Testis (tissue), 3 donors: ENCODE measurements around the gene IFNAR2. TPM values are rescaled to one million over a fixed set of nuclear protein-coding genes. Genes with fewer than 3 reads are reported as not detected.
A peak's percentile ranks its signal among the peaks of the same experiment; 100 is the strongest.

Source experiments
- DNase-seq: peaks from one replicate; pipeline ENCODE4 v3.0.0-alpha.2; 2019
- H3K27ac ChIP-seq, 2 donors: fragments of 200-600 bp; sonication (generic); one replicate each; pipeline ENCODE4 v1.5.1; 2019
- H3K27me3 ChIP-seq: fragments of 200-600 bp; sonication (generic); one replicate; pipeline ENCODE4 v1.5.1; 2019
- H3K36me3 ChIP-seq: fragments of 200-600 bp; sonication (generic); one replicate; pipeline ENCODE4 v1.5.1; 2017; ENCODE audit warnings: low read depth; ENCODE audit errors: missing control alignments
- H3K4me1 ChIP-seq: fragments of 200-600 bp; sonication (generic); one replicate; pipeline ENCODE4 v1.5.1; 2019
- H3K4me3 ChIP-seq, 2 donors: fragments of 200-600 bp; sonication (generic); one replicate each; pipeline ENCODE4 v1.5.1; 2017 to 2019
- H3K9me3 ChIP-seq: fragments of 200-600 bp; sonication (generic); one replicate; pipeline ENCODE4 v1.5.1; 2017
- POLR2A ChIP-seq: fragments of 450-650 bp; IDR thresholded peaks from one replicate; pipeline ENCODE4 v1.6.1; 2017; ENCODE audit warnings: antibody characterized with exemption, mild to moderate bottlenecking, moderate library complexity
- WGBS, 2 donors: methylation state at CpG; one replicate each; pipeline ENCODE4 v1.1.5; 2018; 5-methylcytosine and 5-hydroxymethylcytosine counted together
- intact Hi-C: fragments of 100-400 bp; cut with DNase I; formaldehyde crosslinking; loops from one replicate; pipeline ENCODE4 v1.15.1; 2023; ENCODE audit warnings: low total_unique reads
- polyA plus RNA-seq: library from polyadenylated mRNA; stranded (reverse); fragments of 350-450 nt; fragmentation: Illumina TruSeq; extraction: RNeasy Lipid Tissue Mini Kit (QIAGEN cat#74804); gene quantifications from one replicate; pipeline ENCODE4 v1.2.3, GENCODE V29; 2014; ENCODE audit warnings: low read depth, low replicate concordance; ENCODE audit not compliant: insufficient read depth
- total RNA-seq, 2 donors: library from RNA; depleted of rRNA; stranded (reverse); fragments of >200 nt; gene quantifications; one replicate each; pipeline ENCODE4 v1.2.3, GENCODE V29; 2016
- TF ChIP-seq, protein P1 (sequence below), 3 experiments: fragments of 450-650 bp in 2 of 3; fragments of 200-600 bp in 1 of 3; sonication (generic) in 1 of 3; IDR thresholded peaks; one replicate each; pipeline ENCODE4 v1.5.1; 2016 to 2019; ENCODE audit warnings: antibody characterized with exemption in 3 of 3, mild to moderate bottlenecking in 2 of 3, moderate library complexity in 1 of 3

The IFNAR2 gene
- total and polyA plus RNA-seq, 3 donors from 2014 or later, result 8.6 to 13.1 (median 10.7) TPM

DNA sequence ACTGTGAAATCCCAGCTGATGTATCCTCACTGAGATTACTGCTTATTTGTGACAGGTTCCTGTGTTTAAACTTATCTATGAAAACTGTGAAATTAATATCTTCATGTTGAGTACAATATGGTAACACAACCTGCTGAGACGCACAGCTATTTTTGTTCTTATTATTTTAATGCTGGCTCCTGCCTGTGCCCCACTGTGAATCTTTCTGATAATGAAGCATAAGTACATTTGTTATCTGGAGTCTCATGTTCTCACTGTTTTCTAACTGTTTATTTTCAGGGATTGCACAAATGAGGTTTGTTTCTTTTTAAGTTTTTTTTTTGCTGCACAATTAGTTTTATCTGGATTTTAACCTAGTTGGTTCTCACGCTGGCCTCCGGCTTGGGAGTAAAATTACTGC is 39.9 kb upstream of the IFNAR2 start:
- no peak overlapping the region for H3K4me3 ChIP-seq
- H3K9me3 ChIP-seq, result no peaks in the 10 kb centered on the region
- intact Hi-C loops, result no loop called here
- H3K36me3 ChIP-seq, result no peaks in the 10 kb centered on the region
- no peaks in the 10 kb centered on the region for H3K27me3 ChIP-seq
- TF ChIP-seq, protein P1, sequence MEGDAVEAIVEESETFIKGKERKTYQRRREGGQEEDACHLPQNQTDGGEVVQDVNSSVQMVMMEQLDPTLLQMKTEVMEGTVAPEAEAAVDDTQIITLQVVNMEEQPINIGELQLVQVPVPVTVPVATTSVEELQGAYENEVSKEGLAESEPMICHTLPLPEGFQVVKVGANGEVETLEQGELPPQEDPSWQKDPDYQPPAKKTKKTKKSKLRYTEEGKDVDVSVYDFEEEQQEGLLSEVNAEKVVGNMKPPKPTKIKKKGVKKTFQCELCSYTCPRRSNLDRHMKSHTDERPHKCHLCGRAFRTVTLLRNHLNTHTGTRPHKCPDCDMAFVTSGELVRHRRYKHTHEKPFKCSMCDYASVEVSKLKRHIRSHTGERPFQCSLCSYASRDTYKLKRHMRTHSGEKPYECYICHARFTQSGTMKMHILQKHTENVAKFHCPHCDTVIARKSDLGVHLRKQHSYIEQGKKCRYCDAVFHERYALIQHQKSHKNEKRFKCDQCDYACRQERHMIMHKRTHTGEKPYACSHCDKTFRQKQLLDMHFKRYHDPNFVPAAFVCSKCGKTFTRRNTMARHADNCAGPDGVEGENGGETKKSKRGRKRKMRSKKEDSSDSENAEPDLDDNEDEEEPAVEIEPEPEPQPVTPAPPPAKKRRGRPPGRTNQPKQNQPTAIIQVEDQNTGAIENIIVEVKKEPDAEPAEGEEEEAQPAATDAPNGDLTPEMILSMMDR (IDR thresholded peaks at IDR 0.05), result no peak
- no peak for TF ChIP-seq POLR2A
- WGBS, 2 donors, result 45% methylated on average over 3 of the region's 3 CpGs
- H3K27ac ChIP-seq, result peak overlapping the region in 1 of 2 donors; percentile 46
- H3K4me1 ChIP-seq, result no peaks in the 10 kb centered on the region
- no peak for DNase-seq

DNA sequence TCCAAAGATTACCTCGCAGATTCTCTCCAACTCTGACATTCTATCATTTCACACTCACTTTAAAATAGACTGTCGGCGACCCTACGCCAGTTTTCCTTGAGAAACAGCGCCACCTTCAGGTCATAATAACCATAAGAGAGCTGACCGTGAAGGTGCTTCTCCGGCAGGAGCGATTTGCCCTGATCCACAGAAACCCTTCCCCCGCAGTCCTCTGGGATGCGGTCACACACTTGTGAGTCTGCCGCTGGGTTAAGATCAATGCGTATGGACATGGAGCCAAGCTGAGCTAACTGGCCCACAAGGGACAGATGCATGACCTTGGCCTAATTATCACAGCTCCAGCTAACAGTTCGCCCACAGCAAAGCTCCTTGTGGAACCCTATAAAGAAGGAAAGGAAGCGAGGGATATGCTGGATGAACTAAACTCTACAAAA is 32.8 kb upstream of the IFNAR2 start:
- Histone ChIP-seq H3K9me3 (no peaks in the 10 kb centered on the region), H3K36me3 (no peaks in the 10 kb centered on the region), H3K4me1 (peaks cover 46% of the 10 kb centered on the region), H3K4me3 (no peak overlapping the region), H3K27me3 (no peaks in the 10 kb centered on the region), H3K27ac (peak overlapping the region; percentile 55 to 58)
- intact Hi-C loops, result no loop called here
- DNase-seq, result peak; percentile 86
- TF ChIP-seq, protein P1 (IDR thresholded peaks at IDR 0.05), result peak; percentile 84 to 87 (median 87)
- no peak for TF ChIP-seq POLR2A
- 1 to 7% methylated on average over 14 of the region's 14 CpGs for WGBS, 2 donors

DNA sequence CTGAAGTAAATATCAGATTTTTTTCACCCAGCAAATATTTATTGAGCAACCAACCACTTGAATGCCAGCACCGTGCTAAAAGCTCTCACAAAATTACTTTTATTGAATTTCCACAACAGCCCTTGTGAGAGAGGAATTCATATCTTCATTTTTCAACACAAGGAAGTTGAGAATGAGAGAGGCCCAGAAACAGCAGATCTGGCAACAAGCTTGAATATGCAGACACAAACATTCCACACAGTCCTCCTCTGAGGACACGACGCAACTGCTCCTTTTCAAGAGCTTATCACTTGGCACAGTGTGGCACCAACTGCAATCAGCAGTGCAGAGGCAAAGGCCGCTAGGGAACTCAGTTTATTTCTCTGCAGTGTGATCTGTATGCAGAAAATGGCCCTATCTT is 32.2 kb upstream of the IFNAR2 start:
- Histone ChIP-seq H3K27ac (peak overlapping the region; percentile 55 to 58), H3K4me1 (peaks cover 46% of the 10 kb centered on the region), H3K27me3 (no peaks in the 10 kb centered on the region), H3K4me3 (no peak overlapping the region), H3K36me3 (no peaks in the 10 kb centered on the region), H3K9me3 (no peaks in the 10 kb centered on the region)
- intact Hi-C loops, result no loop called here
- WGBS, 2 donors, result 26 to 42% methylated on average over 4 of the region's 4 CpGs
- TF ChIP-seq, protein P1 (IDR thresholded peaks at IDR 0.05), result no peak
- TF ChIP-seq POLR2A, result no peak
- peak; percentile 87 for DNase-seq

DNA sequence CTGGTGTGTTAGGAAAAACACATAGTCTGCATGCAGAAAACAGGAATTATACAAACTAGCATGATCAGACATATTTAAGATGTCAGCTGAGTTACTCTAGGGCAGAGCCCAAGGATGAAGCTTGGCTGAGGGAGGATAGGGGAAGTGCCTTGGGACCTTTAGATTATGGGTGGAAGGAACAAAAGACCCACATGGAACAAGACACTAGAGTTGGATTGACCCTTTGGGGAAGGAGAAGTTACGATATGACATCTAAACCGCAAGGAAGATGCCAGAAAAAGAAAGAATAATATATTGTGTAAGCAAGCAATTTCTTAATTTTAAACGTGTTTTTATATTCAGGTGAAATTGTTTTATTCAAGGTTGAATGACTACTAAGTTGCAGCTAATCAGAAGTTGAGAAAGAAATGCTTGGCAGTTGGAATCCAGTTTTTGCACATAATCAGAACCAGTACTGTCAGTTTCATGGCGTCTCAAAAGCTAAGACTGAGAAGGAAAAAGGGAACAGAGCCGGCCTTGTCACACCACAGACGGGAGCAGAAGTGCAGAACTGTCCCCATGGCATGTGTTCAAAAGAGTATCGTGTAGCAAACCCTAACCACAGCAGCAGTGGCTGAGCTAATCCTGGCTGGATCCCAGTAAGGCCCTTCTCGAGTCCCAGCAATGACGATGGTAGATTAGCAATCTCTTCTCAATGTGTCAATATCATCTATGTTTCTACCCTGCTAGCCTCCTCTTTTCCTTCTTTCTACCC is 31.2 kb upstream of the IFNAR2 start:
- TF ChIP-seq, protein P1 (IDR thresholded peaks at IDR 0.05), result no peak
- no peak for TF ChIP-seq POLR2A
- peak; percentile 86 for DNase-seq
- no peaks in the 10 kb centered on the region for H3K27me3 ChIP-seq
- H3K9me3 ChIP-seq, result no peaks in the 10 kb centered on the region
- intact Hi-C loops, result no loop called here
- peaks cover 46% of the 10 kb centered on the region for H3K4me1 ChIP-seq
- no peak overlapping the region for H3K4me3 ChIP-seq
- peak overlapping the region; percentile 58 to 71 for H3K27ac ChIP-seq
- WGBS, 2 donors, result 37 to 49% methylated on average over 9 of the region's 9 CpGs
- no peaks in the 10 kb centered on the region for H3K36me3 ChIP-seq

DNA sequence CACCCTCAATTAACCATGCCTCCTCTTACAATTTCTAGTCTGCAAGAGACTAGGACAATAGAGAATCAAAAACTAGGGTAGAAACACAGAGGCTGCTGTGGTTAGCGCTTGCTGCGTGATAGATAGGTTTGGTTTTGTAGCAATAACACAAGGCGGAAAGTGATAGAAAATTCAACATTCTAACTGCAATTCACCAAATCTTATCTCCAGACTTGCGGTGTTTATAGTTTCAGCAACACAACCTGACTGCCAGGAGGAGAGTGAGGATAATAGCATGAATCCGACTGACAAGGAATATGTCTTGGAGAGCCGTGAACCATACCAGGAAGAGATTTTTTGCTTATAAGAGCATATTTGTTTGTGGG is 30.7 kb upstream of the IFNAR2 start:
- no peaks in the 10 kb centered on the region for H3K27me3 ChIP-seq
- TF ChIP-seq, protein P1 (IDR thresholded peaks at IDR 0.05), result no peak
- no peak for TF ChIP-seq POLR2A
- WGBS, 2 donors, result 70 to 75% methylated on average over 6 of the region's 6 CpGs
- intact Hi-C loops, result no loop called here
- H3K9me3 ChIP-seq, result no peaks in the 10 kb centered on the region
- H3K27ac ChIP-seq, result peak overlapping the region; percentile 58 to 71
- DNase-seq, result no peak
- H3K4me3 ChIP-seq, result no peak overlapping the region
- no peaks in the 10 kb centered on the region for H3K36me3 ChIP-seq
- peaks cover 46% of the 10 kb centered on the region for H3K4me1 ChIP-seq
